Astrocyte of the cerebellum (primary cell): ENCODE measurements around the gene TBPL1.

ENCODE experiments used
- DNase-seq: peaks from one replicate; pipeline ENCODE4 v3.0.0-alpha.2; 2011; ENCODE audit warnings: low read depth
- H3K4me3 ChIP-seq: 2 replicates; pipeline ENCODE4 v1.5.1; 2011; ENCODE audit warnings: mild to moderate bottlenecking, low read depth, low read length, moderate library complexity
- in situ Hi-C: cut with HindIII; loops from 2 replicates; pipeline ENCODE4 v1.10.0; 2017; ENCODE audit warnings: low sequenced_read_pairs
- TF ChIP-seq, protein P1 (sequence below): IDR thresholded peaks from 2 replicates; pipeline ENCODE4 v1.5.1; 2012; ENCODE audit warnings: low read length, low read depth, moderate library complexity, mild to moderate bottlenecking; ENCODE audit errors: missing control alignments

The TBPL1 gene

DNA sequence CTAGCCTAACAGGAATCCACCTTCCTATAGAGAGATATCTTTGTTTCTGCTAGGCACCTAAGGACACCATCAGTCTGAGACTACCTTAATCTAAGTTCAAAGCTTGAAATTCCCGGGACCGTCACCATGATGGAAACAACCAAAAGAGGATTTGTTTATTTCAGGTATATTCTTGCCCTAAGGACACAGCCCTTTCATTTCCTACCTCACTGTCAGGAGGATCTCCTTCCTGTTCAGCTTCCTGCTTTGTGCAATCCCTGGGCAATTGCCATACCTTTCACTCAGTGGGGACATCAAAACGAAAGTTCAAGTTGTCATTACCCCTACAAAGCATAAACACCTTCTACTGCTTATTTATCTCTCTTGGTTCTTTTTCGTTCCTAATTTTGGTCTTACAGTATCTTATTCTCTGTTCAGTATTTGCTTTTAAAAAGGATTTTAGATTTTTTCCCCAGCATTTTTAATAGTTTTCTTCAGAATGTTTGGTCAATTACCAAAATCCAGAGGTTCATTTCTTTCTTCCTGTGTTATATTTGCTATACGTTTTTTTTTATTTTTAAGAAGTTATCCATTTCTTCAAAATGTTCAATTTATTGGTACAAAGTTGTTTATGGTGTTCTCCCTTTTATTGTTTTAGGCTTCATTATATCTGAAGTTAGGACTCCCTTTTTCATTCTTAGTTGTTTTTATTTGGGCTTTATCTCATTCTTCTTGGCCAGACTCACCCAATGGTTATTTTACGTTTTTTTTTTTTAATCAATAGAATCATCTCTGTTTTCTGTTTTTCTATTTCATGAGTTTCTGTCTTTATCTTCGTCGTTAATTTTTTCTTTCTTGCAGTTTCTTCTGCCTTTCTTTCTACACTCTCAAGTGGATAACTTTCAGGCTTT is 13.0 kb upstream of the TBPL1 start:
- TF ChIP-seq, protein P1, sequence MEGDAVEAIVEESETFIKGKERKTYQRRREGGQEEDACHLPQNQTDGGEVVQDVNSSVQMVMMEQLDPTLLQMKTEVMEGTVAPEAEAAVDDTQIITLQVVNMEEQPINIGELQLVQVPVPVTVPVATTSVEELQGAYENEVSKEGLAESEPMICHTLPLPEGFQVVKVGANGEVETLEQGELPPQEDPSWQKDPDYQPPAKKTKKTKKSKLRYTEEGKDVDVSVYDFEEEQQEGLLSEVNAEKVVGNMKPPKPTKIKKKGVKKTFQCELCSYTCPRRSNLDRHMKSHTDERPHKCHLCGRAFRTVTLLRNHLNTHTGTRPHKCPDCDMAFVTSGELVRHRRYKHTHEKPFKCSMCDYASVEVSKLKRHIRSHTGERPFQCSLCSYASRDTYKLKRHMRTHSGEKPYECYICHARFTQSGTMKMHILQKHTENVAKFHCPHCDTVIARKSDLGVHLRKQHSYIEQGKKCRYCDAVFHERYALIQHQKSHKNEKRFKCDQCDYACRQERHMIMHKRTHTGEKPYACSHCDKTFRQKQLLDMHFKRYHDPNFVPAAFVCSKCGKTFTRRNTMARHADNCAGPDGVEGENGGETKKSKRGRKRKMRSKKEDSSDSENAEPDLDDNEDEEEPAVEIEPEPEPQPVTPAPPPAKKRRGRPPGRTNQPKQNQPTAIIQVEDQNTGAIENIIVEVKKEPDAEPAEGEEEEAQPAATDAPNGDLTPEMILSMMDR = no peak
- no peak overlapping the region for H3K4me3 ChIP-seq
- no peak for DNase-seq
- in situ Hi-C loops = no loop called here

DNA sequence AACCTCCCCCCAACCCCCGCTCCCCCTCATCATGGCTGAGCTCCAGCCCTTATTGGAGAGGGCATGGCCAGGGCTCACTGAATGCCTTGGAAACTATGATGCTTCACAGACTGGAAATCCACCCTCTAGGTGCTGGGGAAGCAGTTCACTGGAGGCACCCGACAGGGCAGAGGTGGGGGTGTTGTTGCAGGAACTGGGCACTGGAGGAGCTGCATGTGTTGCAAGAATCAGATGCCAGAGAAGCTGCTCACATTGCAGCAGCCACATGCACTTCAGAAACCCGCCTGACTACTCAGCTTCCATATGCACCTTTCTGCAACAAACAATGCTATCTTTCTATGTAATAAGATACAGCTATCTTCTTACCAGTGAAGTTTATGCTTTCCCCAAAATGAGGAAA is 7.9 kb upstream of the TBPL1 start:
- in situ Hi-C loops = no loop called here
- TF ChIP-seq, protein P1 = no peak
- DNase-seq = no peak
- H3K4me3 ChIP-seq = no peak overlapping the region

DNA sequence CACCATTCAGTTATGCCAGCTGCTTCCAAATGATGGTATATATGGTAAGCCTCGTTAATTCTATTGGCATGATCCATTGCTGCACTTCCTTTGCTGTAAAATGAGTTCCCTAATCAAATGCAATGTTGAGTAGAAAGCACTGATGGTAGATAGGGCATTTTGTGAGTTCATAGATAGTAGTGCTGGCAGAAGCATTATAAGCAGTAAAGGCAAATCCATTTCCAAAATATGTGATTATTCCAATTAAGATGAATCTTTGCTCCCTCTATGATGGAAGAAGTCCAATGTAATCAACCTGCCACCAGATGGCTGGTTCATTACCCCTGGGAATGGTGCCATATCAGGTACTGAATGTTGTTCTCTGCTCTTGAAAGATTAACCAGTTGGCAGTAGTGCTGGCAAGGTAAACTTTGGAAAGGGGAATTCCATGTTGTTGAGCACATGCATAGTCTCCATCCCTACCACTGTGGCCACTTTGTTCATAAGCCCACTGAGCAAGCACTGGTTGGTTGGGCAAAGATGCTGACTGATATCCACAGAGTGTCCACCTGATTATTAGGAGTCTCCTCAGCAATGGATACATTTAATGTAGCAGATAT is 5.6 kb upstream of the TBPL1 start:
- no peak for DNase-seq
- in situ Hi-C loops = no loop called here
- TF ChIP-seq, protein P1 = no peak
- H3K4me3 ChIP-seq = no peak overlapping the region

DNA sequence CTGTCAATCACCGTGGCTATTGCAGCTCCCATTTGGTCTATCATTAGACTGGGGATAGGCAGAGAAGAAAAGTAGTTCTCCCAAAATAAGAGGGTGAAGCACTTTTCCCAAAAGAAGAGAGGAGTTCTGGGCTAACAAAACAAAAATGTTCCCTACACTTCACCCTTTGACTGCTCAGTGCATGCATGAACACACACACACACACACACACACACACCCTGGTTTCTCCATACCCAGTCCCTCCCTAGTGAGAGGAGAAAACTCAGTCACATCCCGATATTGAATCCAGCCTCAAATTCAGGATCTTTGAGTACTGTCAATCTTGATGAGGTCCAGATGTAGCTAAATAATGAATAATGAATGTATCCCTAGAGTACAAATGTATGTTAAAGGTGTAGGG is 4.6 kb upstream of the TBPL1 start:
- in situ Hi-C loops = no loop called here
- H3K4me3 ChIP-seq = no peak overlapping the region
- DNase-seq = no peak
- TF ChIP-seq, protein P1 = no peak

DNA sequence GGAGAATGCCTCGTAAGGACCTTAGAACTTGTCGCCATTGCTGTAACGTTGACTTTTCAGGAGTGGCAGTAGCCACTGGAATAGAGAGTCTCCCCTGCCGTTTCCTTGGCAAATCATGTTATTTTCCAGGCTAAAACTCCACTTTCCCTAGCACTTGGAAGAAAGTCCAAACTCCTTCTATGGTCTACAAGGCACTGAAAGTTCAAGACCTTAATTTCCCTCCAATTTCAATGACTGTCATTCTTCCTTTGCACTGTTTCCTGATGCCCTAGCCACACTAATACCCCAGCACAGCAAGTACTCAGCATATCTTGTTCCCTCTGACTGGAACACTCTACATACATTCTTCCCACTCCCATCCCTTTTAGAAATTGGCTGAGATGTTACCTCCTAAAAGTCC is 1.8 kb upstream of the TBPL1 start:
- no peak for DNase-seq
- in situ Hi-C loops = no loop called here
- TF ChIP-seq, protein P1 = no peak
- peak overlapping the region; percentile 60 for H3K4me3 ChIP-seq

DNA sequence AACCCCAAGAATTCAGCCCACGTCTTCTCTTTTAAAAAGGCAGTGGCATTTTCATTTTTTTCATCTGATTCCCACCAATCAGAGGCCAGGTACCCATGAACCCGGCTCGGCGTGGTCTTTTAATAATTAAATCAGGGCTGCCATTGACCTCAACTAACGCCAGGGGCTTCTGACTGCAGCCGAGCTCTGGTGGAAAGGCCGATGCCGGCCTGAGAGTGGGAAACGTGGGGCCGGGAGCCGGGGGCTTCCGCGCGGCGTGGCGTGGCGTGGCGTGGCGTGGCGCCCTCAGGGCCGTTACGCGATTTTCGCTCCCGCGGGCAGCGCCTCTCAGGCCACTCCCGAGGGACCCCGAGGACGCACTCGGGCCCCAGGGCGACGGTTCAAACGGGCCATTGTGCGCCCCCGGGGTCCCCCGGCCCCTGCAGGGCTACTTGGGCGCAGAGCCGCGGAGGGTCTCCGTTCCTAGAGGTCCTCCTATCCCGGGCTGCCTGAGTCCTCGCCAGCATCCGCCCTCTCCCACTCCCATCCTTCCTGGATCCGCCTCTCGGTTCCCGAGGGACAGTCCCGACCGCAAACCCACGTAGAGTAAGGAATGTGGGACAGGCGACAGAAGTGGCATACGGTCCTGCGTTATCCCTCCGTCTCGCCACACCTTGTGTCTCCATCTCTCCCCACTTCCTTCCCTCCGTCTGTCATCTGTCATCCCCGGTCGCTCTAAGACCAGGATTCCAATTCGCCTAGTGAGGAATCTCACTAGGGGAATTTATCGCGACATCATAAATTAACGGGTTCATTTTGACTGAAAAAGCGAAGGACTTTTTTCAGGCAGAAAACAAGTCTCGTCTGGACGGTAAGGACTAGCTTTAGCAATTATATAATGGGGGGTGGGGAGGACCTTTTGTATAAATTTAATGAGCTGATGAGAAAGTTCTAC is 876 bp upstream of the TBPL1 start:
- in situ Hi-C loops = no loop called here
- DNase-seq = peak; percentile 68

More for the DNA sequence above, 876 bp upstream of the TBPL1 start:
- TF ChIP-seq, protein P1 = peak; percentile 45
- H3K4me3 ChIP-seq = peak overlapping the region; percentile 60
